Activated gamma-delta T cell treated with anti-CD3 and anti-CD28 coated beads, Interleukin-2, amount 50 U/mL, for 16 hours (primary cell): ENCODE data around the gene HDDC3.

Source experiments
- DNase-seq: peaks from one replicate; pipeline ENCODE4 v3.0.0-alpha.2; 2020; ENCODE audit warnings: low read depth

Gene HDDC3

GRCh38 chr15:90891346-90891949, 40.9 kb downstream of the HDDC3 start:
- no peak for DNase-seq

- no peak for DNase-seq
These were observed 41.5 kb downstream of the HDDC3 start for GRCh38 chr15:90890839-90891238.

- DNase-seq: no peak
These were observed 42.5 kb downstream of the HDDC3 start for GRCh38 chr15:90889736-90890456.

GRCh38 chr15:90889313-90889730, 43.0 kb downstream of the HDDC3 start:
- DNase-seq: no peak

- DNase-seq: no peak
These were observed 45.3 kb downstream of the HDDC3 start for GRCh38 chr15:90887037-90887481.

- DNase-seq: no peak
These were observed 46.1 kb downstream of the HDDC3 start for GRCh38 chr15:90886291-90886614.

- peak; percentile 74 for DNase-seq
These were observed 46.7 kb downstream of the HDDC3 start for GRCh38 chr15:90885432-90886290.

GRCh38 chr15:90884719-90885431, 47.5 kb downstream of the HDDC3 start:
- DNase-seq: no peak

- no peak for DNase-seq
These were observed 48.2 kb downstream of the HDDC3 start, which contains the start of gene FES for GRCh38 chr15:90883976-90884718. Gene FES, plus strand, starts transcription at chr15:90884504. Its CDS starts 542 bp downstream, at chr15:90885046.

GRCh38 chr15:90883526-90883975, 48.8 kb downstream of the HDDC3 start:
- DNase-seq: no peak

- DNase-seq: no peak
These were observed 49.4 kb downstream of the HDDC3 start for GRCh38 chr15:90882781-90883525.

GRCh38 chr15:90881978-90882721, 50.2 kb downstream of the HDDC3 start:
- no peak for DNase-seq

- DNase-seq: no peak
These were observed 51.0 kb downstream of the HDDC3 start for GRCh38 chr15:90881181-90881977.

GRCh38 chr15:90880381-90881145, 51.8 kb downstream of the HDDC3 start:
- no peak for DNase-seq
